Measurements from ENCODE around the gene FGFBP1.
A peak's percentile ranks its signal among the peaks of the same experiment; 100 is the strongest.

The FGFBP1 gene

DNA sequence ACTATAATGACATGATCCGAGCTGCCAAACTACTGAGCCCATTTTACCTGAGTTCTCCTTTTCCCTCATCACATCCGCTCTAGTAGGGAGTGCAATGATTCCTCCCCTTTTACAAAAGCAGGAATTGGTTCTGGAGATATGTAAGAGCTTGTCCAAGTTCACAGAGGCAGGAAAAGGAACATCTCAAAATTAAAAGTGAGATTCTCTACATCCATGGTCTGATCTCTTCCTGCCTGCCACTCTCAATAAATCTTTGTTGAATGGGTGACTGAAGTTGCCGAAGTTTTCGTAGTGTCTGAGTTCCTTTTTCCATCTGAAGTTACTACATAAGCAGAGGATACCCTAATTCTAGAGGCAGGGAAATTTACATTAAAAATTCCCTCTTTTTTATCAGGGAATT lies at the start of gene FGFBP1:
TSS of gene FGFBP1 (minus strand) at position 101 of the 400 bp plus-strand sequence. CDS start 2,108 bp downstream, outside the sequence.
- DNase-seq: no peak

DNA sequence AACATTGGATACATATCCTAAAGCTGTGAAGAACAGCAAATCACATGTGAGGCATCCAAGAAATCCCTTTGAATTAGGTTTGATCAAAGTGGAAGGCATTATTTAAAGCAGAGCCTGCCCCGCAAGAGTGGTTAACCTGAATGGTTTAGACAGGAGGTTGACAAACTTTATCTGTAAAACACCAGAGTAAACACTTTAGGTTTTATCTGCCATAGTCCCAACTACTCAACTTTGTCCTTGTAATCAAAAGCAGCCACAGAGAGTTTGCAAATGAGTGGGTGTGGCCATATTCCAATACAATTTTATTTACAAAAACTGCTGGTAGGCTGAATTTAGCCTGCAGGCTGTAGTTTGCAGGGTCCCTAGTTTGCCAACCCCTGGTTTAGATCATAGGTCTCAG lies 49.7 kb upstream of the FGFBP1 start:
- no peak for DNase-seq

DNA sequence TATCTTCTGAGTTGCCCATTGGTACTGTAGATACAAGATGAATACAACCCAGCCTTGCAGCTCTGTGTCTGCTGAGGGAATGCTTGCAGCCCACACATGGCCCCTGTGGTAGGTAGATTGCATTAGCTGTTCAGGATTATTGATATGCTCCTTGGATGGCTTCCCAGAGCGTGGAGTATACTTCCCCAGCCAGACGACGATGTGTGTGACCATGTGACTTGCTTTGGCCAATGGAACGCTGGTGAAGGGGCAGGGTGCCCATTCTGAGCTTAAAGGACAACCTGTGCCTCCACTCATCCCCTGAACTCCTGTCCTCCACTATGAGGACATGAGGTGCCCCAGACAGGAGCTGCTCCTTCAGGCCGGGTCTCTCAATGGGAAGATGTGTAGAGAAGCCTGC lies 48.4 kb upstream of the FGFBP1 start:
- no peak for DNase-seq

- DNase-seq: no peak
Observed at GRCh38 chr4:15983610-15984009, 45.1 kb upstream of the FGFBP1 start.

DNA sequence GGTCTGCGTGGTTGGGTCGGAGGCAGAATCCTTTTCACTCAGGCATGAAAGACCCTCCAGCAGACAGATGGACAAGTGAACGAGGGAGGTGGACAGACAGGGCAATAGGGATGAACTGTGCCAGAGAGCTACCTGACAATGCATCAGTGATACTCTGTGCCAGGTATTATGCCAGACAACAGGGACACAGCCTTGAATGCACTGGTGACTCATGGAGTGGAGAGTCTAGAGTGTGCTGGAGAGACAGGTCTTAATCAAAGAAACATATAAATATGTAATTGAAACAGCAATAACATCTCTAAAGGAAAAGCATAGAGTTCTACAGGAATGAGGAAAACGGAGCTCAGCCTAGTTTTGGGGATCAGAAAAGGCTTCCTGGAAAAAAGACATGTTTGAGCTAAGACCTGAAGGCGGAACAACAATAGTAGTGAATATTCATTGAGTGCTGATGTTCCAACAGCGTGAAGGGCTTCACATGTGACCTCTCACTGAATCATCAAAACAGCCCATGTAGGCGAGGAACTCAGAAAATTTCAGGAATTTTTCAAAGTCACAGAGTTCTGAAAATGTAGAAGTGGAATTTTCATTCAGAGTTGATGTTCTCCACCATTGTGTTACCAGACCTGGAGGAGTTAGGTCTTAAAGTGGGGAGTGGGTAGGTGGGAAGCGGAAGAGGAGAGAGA lies 44.4 kb upstream of the FGFBP1 start:
- no peak for DNase-seq

- peak; percentile 27 for DNase-seq
Observed at GRCh38 chr4:15976456-15977447, 38.2 kb upstream of the FGFBP1 start.

- no peak for DNase-seq
Observed at GRCh38 chr4:15971068-15971801, 32.7 kb upstream of the FGFBP1 start.

DNA sequence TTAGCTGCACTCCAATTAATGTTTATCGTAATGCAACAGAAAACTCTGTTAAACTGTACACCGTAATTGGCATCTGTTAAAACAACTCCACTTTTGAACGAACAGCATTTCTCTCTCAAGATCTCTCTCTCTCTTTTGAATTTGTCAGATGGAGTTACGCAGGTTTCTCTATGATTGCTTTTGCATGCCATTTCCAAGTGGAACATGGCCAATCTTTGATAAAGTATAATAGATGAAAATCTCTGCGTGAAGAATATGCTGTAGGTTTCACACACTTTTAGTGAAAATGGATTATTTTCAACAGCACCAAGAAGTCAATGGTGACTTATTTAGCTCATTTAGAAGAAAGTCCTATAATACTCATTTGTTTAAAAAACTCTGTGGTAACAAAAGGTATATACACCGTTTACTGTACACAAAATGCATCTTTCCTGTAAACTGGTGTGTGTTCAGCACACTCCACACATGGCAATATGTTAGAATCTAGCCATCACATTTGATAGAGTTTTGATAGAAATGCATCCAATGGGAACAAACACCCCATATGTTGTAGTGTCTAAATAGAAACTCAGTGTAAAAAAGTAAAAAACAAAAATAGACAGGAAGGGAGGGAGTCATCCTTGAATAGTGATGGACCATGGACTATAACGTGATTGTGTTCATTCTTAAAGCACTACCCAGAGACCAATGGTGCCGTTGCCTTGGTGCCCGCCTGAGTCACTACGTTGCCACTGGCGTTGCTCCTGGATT lies 30.2 kb upstream of the FGFBP1 start:
- peak; percentile 21 for DNase-seq

- DNase-seq: no peak
Observed at GRCh38 chr4:15965325-15965724, 26.8 kb upstream of the FGFBP1 start.

- no peak for DNase-seq
Observed at GRCh38 chr4:15964159-15964558, 25.6 kb upstream of the FGFBP1 start.

GRCh38 chr4:15963576-15963975 lies 25.0 kb upstream of the FGFBP1 start:
- DNase-seq: no peak

GRCh38 chr4:15963001-15963451 lies 24.5 kb upstream of the FGFBP1 start, which contains the start of gene FGFBP2:
Gene FGFBP2 (minus strand): TSS chr4:15963175. CDS start chr4:15963129, 46 bp downstream.
- DNase-seq: no peak

DNA sequence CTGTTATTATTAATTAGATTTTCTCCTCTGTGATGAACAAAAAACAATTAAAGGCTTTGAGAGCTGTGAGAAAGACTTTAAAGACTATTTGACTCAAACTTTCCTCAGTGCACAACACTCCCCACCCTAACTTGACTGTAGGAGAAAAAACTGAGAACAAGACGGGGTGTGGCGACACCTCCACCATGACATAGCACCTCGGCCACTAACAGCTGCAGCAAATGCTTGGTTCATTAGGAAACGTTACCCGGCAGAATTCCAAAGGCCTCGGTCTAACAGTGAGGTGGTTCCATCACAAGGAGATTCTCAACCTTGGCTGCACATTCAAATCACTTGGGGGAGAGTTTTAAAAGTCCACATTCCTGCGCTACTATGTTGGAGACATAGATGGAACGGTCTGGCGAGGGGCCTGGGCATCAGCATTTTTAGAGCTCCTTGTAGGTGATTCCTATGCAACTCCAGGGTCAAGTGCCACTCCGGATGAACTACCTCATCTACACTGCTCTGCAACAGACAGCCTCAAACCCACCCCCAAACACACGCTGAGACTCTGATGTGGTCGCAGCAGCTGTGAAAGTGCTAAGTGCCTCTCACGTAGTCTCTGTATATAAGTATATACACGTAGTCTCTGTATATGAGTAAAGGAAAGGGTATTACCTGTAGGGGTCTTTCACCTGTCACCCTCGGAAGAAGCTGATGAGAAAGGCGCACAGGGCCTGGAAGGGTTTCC lies 23.4 kb upstream of the FGFBP1 start:
- DNase-seq: no peak

DNA sequence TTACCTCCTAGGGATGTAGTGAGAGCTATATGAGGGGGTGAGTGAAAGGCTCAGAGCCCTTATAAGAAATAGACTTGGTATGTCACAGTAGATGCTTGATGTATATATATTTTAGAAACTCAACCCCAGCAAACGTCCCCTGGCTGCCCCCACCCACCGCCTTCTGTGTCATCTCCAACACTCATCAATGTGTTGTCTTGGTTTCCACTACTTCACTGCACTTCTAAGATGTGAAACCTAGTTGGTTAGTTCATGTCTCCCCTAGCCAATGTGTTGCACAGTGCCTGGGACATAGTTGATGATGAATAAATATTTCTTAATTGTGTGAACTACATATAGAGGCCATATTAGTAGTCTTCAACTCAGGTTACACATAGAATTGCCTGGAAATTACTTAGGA lies 20.0 kb upstream of the FGFBP1 start:
- DNase-seq: no peak

GRCh38 chr4:15956179-15956850 lies 17.8 kb upstream of the FGFBP1 start:
- peak; percentile 3 for DNase-seq

DNA sequence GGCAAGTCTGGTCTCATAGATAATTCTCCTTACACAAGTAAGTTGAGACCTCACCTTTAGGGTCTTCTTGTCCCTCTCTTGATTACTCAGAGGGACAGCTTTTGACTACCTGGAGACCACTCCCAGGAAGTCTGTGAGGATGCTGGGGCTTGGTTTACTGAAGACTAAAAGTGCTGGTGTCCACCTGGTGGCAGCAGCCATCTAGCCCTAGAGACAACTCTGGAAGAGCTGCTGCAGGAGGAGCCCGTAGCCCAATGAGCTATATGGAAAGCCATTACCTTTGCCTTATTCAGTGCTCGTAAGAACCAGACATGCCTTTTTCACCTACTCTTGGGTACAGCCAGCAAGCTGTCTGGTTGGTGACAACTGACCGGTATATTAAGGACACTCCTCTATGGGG lies 17.1 kb upstream of the FGFBP1 start:
- DNase-seq: no peak

DNA sequence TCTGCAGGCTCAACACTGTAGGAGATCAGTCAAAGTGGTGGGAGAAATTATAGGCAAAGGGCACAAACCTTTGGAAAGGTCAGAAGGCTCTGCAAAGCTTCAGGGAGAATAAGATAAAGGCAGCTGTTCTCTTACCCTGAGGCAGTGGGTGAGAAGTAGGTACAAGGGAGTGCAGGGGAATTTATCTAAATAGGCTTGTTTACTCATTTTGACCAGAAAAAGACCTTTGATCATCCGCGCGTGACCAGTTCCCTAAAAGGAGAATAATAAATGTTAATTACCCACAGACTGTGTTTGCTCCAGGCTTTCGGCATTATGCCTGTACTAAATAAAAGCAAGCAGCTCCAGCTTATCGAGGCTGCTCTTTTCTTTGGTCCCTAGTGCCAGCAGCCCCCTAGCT lies 15.1 kb upstream of the FGFBP1 start:
- no peak for DNase-seq

GRCh38 chr4:15951781-15952180 lies 13.2 kb upstream of the FGFBP1 start:
- no peak for DNase-seq

DNA sequence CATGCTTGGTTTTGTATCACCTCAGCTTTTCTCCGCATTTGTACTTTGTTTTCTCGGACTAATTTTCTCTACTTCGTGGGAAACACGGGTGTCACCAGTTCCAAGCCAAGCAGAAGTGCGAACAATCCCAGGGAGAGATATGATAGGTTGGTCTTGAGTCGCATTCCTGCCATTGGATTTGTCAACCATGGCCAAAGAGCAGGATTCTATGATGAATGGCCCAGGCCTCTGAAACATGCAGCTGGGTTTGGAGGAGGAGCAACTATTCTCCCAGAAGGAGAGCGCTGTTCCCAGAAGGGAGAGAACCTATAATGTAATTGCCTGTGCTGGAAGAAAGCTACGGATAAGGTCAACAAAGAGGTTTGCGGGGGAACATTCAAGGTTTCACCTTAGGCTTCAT lies 10.3 kb upstream of the FGFBP1 start:
- DNase-seq: no peak

GRCh38 chr4:15947684-15948083 lies 9.1 kb upstream of the FGFBP1 start:
- DNase-seq: no peak

DNA sequence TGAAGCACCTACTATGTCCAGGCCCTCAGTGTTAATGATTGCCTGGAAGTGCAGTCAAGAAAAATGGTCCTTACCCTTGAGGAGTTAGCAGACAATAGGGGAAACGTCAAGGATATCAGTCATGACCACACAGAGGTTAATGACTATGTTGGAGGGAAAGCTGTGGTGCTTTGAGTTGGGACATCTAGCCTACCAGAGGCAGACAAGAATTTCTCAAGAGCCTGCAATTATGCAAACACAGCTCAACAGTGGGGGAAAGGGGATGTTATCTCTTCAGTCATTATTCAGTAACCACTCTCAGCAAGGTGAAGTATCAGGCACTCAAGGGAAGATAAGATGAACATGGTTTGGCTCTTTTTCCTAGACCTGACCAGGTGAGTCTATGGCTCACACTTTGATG lies 7.0 kb upstream of the FGFBP1 start:
- no peak for DNase-seq
